Fibroblast of lung (primary cell): ENCODE data around the gene NCF4.

Source experiments
- CTCF ChIP-seq, 2 donors: IDR thresholded peaks in 1 of 2; conservative IDR thresholded peaks in 1 of 2; 1 replicate in 1 of 2; 2 replicates in 1 of 2; pipeline ENCODE4 v1.5.1; 2011 to 2012; ENCODE audit warnings: low read length in 2 of 2, control low read depth in 1 of 2, inconsistent platforms in 1 of 2, low read depth in 1 of 2, mild to moderate bottlenecking in 1 of 2
- EZH2 ChIP-seq: IDR thresholded peaks from 2 replicates; pipeline ENCODE4 v1.5.1; 2012; ENCODE audit warnings: low read length, control low read depth, mild to moderate bottlenecking; ENCODE audit errors: missing control alignments

GRCh38 chr22:36858966-36859365 lies 1.8 kb upstream of the NCF4 start:
- TF ChIP-seq CTCF (conservative IDR thresholded peaks at IDR 0.05 in 1 of 2, IDR thresholded peaks at IDR 0.05 in 1 of 2; ENCODE audit: low read depth in 1 of 2, low read length in 2 of 2) (no peak), EZH2 (no peak)
